ENCODE measurements around the gene UCP2. TPM values are rescaled to one million over a fixed set of nuclear protein-coding genes. Genes with fewer than 3 reads are reported as not detected.

The UCP2 gene
- total RNA-seq (ENCODE audit: low replicate concordance): 70.4 and 104 TPM in 2 replicates
- long read RNA-seq, transcript UCP2-201 (8 exons, 2,113 nt): major isoform, 24 of 24 reads
- long read RNA-seq, partial matches to known transcripts: 0 of 24 reads
- long read RNA-seq, other reads (novel, unspliced or antisense): 0 of 24 reads

GRCh38 chr11:73982595-73982989 is at the start of gene UCP2:
TSS of gene UCP2 (minus strand) at chr11:73982843. CDS start at chr11:73978378, 4,465 bp downstream.
- peak; percentile 78 for DNase-seq (ENCODE audit: extremely low spot score, unreplicated experiment)
- peaks cover 7% of the 10 kb centered on the region for H3K27me3 Mint-ChIP-seq

GRCh38 chr11:74030723-74031676 is 48.4 kb upstream of the UCP2 start:
- TF ChIP-seq CTCF (conservative IDR thresholded peaks at IDR 0.05): no peak
- Mint-ChIP-seq H3K9me3 (no peaks in the 10 kb centered on the region), H3K4me1 (ENCODE audit: unreplicated experiment) (no peaks in the 10 kb centered on the region), H3K4me3 (no peak overlapping the region), H3K27me3 (no peaks in the 10 kb centered on the region), H3K36me3 (peaks cover 25% of the 10 kb centered on the region), H3K27ac (no peak overlapping the region)
- DNase-seq (ENCODE audit: extremely low spot score, unreplicated experiment): no peak

More at GRCh38 chr11:73982595-73982989, at the start of gene UCP2:
- peaks cover 22% of the 10 kb centered on the region for H3K4me1 Mint-ChIP-seq (ENCODE audit: unreplicated experiment)
- peak within 1 kb of the TSS; percentile 99 for H3K4me3 Mint-ChIP-seq
- no peaks in the 10 kb centered on the region for H3K9me3 Mint-ChIP-seq
- TF ChIP-seq CTCF (conservative IDR thresholded peaks at IDR 0.05): no peak
- peak within 1 kb of the TSS; percentile 98 for H3K27ac Mint-ChIP-seq
- H3K36me3 Mint-ChIP-seq: no peaks in the 10 kb centered on the region

GRCh38 chr11:74025467-74026166 is 43.0 kb upstream of the UCP2 start:
- no peak overlapping the region for H3K27ac Mint-ChIP-seq
- no peaks in the 10 kb centered on the region for H3K9me3 Mint-ChIP-seq
- H3K36me3 Mint-ChIP-seq: peaks cover 21% of the 10 kb centered on the region
- H3K4me3 Mint-ChIP-seq: no peak overlapping the region
- H3K27me3 Mint-ChIP-seq: no peaks in the 10 kb centered on the region
- no peak for TF ChIP-seq CTCF (conservative IDR thresholded peaks at IDR 0.05)
- no peaks in the 10 kb centered on the region for H3K4me1 Mint-ChIP-seq (ENCODE audit: unreplicated experiment)
- no peak for DNase-seq (ENCODE audit: extremely low spot score, unreplicated experiment)

- Mint-ChIP-seq H3K36me3 (peaks cover 20% of the 10 kb centered on the region), H3K9me3 (no peaks in the 10 kb centered on the region), H3K4me1 (ENCODE audit: unreplicated experiment) (no peaks in the 10 kb centered on the region), H3K27me3 (no peaks in the 10 kb centered on the region), H3K4me3 (no peak overlapping the region), H3K27ac (no peak overlapping the region)
- no peak for DNase-seq (ENCODE audit: extremely low spot score, unreplicated experiment)
- no peak for TF ChIP-seq CTCF (conservative IDR thresholded peaks at IDR 0.05)
Observed at GRCh38 chr11:74024261-74025029, 41.8 kb upstream of the UCP2 start.

GRCh38 chr11:74023276-74023675 is 40.6 kb upstream of the UCP2 start:
- Mint-ChIP-seq H3K27ac (no peak overlapping the region), H3K9me3 (no peaks in the 10 kb centered on the region), H3K36me3 (peaks cover 14% of the 10 kb centered on the region), H3K4me3 (no peak overlapping the region), H3K4me1 (ENCODE audit: unreplicated experiment) (no peaks in the 10 kb centered on the region), H3K27me3 (no peaks in the 10 kb centered on the region)
- TF ChIP-seq CTCF (conservative IDR thresholded peaks at IDR 0.05): no peak
- no peak for DNase-seq (ENCODE audit: extremely low spot score, unreplicated experiment)
